NT2/D1 (cell line): ENCODE measurements around the gene GULP1.
"Not testable (repeated sequence)": the region's sequence is repeated elsewhere in the genome, so short reads cannot be mapped to it uniquely, and the experiment has no call there.

ENCODE experiments used
- SUZ12 ChIP-seq: IDR thresholded peaks from 2 replicates; pipeline ENCODE4 v1.6.1; 2011; ENCODE audit not compliant: insufficient read length, insufficient read depth; ENCODE audit errors: extremely low read depth
- YY1 ChIP-seq: IDR thresholded peaks from 2 replicates; pipeline ENCODE4 v1.6.1; 2011; ENCODE audit not compliant: insufficient read length, insufficient read depth
- ZNF274 ChIP-seq: IDR thresholded peaks from 2 replicates; pipeline ENCODE4 v1.6.1; 2011; ENCODE audit warnings: mild to moderate bottlenecking, low read depth, low read length

DNA sequence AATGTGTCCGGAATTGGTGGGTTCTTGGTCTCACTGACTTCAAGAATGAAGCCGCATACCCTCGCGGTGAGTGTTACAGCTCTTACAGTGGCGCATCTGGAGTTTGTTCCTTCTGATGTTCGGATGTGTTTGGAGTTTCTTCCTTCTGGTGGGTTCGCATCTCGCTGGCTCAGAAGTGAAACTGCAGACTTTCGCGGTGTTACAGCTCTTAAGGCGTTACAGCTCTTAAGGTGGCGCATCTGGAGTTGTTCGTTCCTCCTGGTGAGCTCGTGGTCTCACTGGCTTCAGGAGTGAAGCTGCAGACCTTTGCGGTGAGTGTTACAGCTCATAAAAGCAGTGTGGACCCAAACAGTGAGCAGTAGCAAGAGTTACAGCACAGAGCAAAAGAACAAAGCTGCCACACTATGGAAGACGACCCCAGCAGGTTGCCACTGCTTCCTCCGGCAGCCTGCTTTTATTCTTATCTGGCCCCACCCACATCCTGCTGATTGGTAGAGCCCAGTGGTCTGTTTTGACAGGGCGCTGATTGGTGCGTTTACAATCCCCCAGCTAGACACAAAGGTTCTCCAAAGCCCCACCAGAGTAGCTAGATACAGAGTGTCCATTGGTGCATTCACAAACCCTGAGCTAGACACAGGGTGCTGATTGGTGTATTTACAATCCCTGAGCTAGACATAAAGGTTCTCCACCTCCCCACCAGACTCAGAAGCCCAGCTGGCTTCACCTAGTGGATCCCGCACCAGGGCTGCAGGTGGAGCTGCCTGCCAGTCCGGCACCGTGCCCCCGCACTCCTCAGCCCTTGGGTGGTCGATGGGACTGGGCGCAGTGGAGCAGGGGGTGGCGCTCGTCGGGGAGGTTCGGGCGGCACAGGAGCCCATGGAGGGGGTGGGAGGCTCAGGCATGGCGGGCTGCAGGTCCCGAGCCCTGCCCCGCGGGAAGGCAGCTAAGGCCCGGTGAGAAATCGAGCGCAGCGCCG, 314.2 kb downstream of the GULP1 start:
- TF ChIP-seq YY1, SUZ12, ZNF274: not testable (repeated sequence)
